ENCODE data around the gene ATF3. TPM values are rescaled to one million over a fixed set of nuclear protein-coding genes. Genes with fewer than 3 reads are reported as not detected.
A peak's percentile ranks its signal among the peaks of the same experiment; 100 is the strongest.

Gene ATF3
- total RNA-seq, 1 donor from 2014 or later: 28.9 TPM

DNA sequence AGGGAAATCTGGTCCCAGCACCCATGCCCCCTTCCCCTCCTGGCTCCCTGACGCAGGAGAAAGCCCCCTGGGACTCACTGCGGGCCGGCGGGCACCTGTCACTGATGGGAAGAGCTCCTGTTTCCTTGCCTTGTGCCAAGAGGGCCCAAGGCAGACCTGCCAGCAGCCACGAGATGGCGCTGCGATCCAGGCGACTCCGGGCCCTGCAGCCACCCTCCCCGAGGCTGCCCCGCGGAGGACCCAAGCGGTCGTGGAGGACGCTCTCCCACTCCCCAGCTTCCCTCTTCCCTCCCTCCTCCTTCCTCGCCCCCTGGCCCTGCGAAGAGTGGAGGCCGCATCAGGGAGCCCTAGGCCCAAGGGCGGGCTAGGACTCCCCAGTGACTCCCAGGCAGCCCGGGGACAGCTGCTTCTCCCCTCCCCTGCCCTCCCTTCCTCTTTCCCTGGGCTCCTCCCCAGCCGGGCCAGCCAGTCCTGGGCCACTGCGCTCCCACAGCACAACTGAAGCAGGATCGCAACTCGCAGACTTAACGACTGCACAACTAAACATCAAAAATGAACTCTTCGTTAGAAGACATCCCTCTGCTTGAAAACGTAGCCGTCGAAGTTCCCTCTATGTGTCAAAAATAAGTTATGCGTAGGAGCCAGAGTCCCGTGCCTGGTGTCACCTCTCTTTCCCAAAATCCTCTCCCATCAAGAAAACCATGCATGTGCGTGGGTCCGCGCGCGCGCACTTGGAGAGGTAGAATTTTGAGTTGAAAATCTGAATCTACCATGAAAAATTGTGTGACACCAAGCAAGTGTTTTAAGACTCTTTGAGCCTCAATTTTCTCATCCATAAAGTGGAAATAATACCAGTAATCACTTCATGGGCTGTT is 56.9 kb downstream of the ATF3 start:
- peak; percentile 97 for ATAC-seq
- peak; percentile 93 for DNase-seq
- no peaks in the 10 kb centered on the region for H3K9me3 ChIP-seq
- H3K36me3 ChIP-seq: no peaks in the 10 kb centered on the region
- peaks cover 24% of the 10 kb centered on the region for H3K4me1 ChIP-seq
- TF ChIP-seq, protein P1, sequence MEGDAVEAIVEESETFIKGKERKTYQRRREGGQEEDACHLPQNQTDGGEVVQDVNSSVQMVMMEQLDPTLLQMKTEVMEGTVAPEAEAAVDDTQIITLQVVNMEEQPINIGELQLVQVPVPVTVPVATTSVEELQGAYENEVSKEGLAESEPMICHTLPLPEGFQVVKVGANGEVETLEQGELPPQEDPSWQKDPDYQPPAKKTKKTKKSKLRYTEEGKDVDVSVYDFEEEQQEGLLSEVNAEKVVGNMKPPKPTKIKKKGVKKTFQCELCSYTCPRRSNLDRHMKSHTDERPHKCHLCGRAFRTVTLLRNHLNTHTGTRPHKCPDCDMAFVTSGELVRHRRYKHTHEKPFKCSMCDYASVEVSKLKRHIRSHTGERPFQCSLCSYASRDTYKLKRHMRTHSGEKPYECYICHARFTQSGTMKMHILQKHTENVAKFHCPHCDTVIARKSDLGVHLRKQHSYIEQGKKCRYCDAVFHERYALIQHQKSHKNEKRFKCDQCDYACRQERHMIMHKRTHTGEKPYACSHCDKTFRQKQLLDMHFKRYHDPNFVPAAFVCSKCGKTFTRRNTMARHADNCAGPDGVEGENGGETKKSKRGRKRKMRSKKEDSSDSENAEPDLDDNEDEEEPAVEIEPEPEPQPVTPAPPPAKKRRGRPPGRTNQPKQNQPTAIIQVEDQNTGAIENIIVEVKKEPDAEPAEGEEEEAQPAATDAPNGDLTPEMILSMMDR (IDR thresholded peaks at IDR 0.05): peak; percentile 98
- no peaks in the 10 kb centered on the region for H3K27me3 ChIP-seq
- intact Hi-C loops (cut with DNase I): no loop called here
- peak overlapping the region; percentile 58 for H3K4me3 ChIP-seq
- H3K27ac ChIP-seq: peak overlapping the region; percentile 70

DNA sequence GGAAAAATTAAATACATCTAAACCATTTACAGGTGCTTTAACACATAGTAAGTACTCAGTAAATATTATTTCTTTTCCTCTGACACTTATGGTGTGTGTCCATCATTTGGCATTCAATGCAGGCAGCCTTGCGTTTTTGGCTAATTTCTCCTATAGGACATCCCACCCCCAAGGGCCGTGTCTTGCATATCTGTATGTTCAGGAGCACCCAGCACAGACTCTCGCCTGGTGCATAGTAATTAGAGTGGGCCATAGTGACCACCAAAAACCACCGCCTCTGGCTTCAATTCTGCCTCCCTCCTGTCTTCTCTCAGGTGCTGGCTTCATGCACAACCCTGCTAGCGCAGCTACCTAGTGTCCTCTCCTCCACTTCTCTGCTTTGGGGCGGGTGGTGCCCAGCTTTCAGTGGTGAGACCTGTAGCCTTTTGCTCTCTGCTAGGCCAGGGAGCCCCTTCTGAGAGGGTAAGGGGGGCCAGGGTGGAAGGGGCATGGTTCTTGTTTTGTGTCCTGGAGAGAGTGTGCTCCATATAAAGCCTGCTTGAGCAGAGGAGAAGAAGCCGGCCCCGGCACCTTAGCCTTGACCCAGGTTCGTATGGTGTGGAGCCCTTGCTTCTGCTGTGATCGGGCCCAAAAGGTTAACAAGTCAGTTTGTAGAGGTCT is 57.7 kb downstream of the ATF3 start:
- Histone ChIP-seq H3K27ac (no peak overlapping the region), H3K9me3 (no peaks in the 10 kb centered on the region), H3K27me3 (no peaks in the 10 kb centered on the region), H3K4me1 (peaks cover 24% of the 10 kb centered on the region), H3K36me3 (no peaks in the 10 kb centered on the region), H3K4me3 (no peak overlapping the region)
- intact Hi-C loops (cut with DNase I): no loop called here
- DNase-seq: no peak
- no peak for ATAC-seq
- TF ChIP-seq, protein P1 (IDR thresholded peaks at IDR 0.05): no peak

GRCh38 chr1:212667223-212668139 is 58.9 kb downstream of the ATF3 start:
- ATAC-seq (peak; percentile 54), DNase-seq (no peak)
- H3K4me3 ChIP-seq: no peak overlapping the region
- H3K36me3 ChIP-seq: no peaks in the 10 kb centered on the region
- peaks cover 24% of the 10 kb centered on the region for H3K4me1 ChIP-seq
- intact Hi-C loops (cut with DNase I): no loop called here
- peak overlapping the region; percentile 87 for H3K27ac ChIP-seq
- no peaks in the 10 kb centered on the region for H3K27me3 ChIP-seq
- TF ChIP-seq, protein P1 (IDR thresholded peaks at IDR 0.05): no peak
- no peaks in the 10 kb centered on the region for H3K9me3 ChIP-seq

- Histone ChIP-seq H3K4me1 (peaks cover 24% of the 10 kb centered on the region), H3K36me3 (no peaks in the 10 kb centered on the region), H3K4me3 (no peak overlapping the region), H3K27ac (peak overlapping the region; percentile 87), H3K27me3 (no peaks in the 10 kb centered on the region), H3K9me3 (no peaks in the 10 kb centered on the region)
- ATAC-seq: no peak
- TF ChIP-seq, protein P1 (IDR thresholded peaks at IDR 0.05): no peak
- DNase-seq: no peak
- intact Hi-C loops (cut with DNase I): no loop called here
Observed at GRCh38 chr1:212668477-212668876, 59.9 kb downstream of the ATF3 start.

- Histone ChIP-seq H3K9me3 (no peaks in the 10 kb centered on the region), H3K4me3 (no peak overlapping the region), H3K27me3 (no peaks in the 10 kb centered on the region), H3K27ac (no peak overlapping the region), H3K36me3 (no peaks in the 10 kb centered on the region), H3K4me1 (peaks cover 24% of the 10 kb centered on the region)
- DNase-seq: no peak
- intact Hi-C loops (cut with DNase I): no loop called here
- TF ChIP-seq, protein P1 (IDR thresholded peaks at IDR 0.05): peak; percentile 28
- ATAC-seq: peak; percentile 4
Observed at GRCh38 chr1:212669102-212669501, 60.5 kb downstream of the ATF3 start.
